HFFc6 (cell line): ENCODE results near the gene NAPSA. TPM values are rescaled to one million over a fixed set of nuclear protein-coding genes. Genes with fewer than 3 reads are reported as not detected.
A peak's percentile ranks its signal among the peaks of the same experiment; 100 is the strongest.

Experiments used
- DNase-seq: peaks from one replicate; pipeline ENCODE4 v3.0.0-alpha.2; 2018
- H3K27ac Mint-ChIP-seq: 2 replicates; pipeline ENCODE4 v1.8.0; 2020; ENCODE audit warnings: mild to moderate bottlenecking, mixed read lengths
- H3K27me3 Mint-ChIP-seq: 2 replicates; pipeline ENCODE4 v1.8.0; 2021; ENCODE audit warnings: mild to moderate bottlenecking, moderate library complexity, mixed read lengths; ENCODE audit not compliant: insufficient read depth
- H3K36me3 Mint-ChIP-seq: 2 replicates; pipeline ENCODE4 v1.8.0; 2021; ENCODE audit warnings: low read depth, mixed read lengths
- H3K4me1 Mint-ChIP-seq: 2 replicates; pipeline ENCODE4 v1.8.0; 2020; ENCODE audit warnings: low read depth, mixed read lengths
- H3K4me3 Mint-ChIP-seq: 2 replicates; pipeline ENCODE4 v1.8.0; 2020; ENCODE audit warnings: mild to moderate bottlenecking, moderate library complexity, mixed read lengths
- H3K9me3 Mint-ChIP-seq: 2 replicates; pipeline ENCODE4 v1.8.0; 2020; ENCODE audit warnings: mild to moderate bottlenecking, mixed read lengths
- total RNA-seq, 6 experiments: library from RNA; stranded (reverse); fragmentation: NEBNext Ultra II Directional; extraction: Animal tissue kit (Norgen Biotek cat#: 25700); gene quantifications; 2 replicates in 1 of 6; 3 replicates in 5 of 6; pipeline ENCODE4 v1.2.3, GENCODE V29; 2021
- TF ChIP-seq, protein P1 (sequence below): fragments of 200-600 bp; sonication (generic); IDR thresholded peaks from 2 replicates; pipeline ENCODE4 v1.5.0; 2021; ENCODE audit warnings: antibody characterized with exemption, mild to moderate bottlenecking

The NAPSA gene
- total RNA-seq, 6 experiments from 2014 or later: 0.12 to 0.66 (median 0.41) TPM; not detected in 2

DNA sequence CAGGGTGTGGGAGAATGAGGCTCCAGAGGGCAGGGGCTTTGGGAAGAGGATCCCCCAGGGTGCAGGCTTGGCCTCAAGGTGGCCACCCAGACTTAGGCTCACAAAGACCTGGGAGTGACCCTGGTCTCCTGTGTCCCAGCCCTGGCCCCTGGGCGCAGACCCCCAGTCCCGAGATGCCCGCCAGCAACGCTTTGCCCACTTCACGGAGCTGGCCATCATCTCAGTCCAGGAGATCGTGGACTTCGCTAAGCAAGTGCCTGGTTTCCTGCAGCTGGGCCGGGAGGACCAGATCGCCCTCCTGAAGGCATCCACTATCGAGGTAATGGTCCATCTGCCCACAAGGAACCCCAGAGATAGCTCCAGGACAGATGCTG lies 13.4 kb upstream of the NAPSA start:
- H3K4me3 Mint-ChIP-seq: no peak overlapping the region
- no peak for DNase-seq
- TF ChIP-seq, protein P1, sequence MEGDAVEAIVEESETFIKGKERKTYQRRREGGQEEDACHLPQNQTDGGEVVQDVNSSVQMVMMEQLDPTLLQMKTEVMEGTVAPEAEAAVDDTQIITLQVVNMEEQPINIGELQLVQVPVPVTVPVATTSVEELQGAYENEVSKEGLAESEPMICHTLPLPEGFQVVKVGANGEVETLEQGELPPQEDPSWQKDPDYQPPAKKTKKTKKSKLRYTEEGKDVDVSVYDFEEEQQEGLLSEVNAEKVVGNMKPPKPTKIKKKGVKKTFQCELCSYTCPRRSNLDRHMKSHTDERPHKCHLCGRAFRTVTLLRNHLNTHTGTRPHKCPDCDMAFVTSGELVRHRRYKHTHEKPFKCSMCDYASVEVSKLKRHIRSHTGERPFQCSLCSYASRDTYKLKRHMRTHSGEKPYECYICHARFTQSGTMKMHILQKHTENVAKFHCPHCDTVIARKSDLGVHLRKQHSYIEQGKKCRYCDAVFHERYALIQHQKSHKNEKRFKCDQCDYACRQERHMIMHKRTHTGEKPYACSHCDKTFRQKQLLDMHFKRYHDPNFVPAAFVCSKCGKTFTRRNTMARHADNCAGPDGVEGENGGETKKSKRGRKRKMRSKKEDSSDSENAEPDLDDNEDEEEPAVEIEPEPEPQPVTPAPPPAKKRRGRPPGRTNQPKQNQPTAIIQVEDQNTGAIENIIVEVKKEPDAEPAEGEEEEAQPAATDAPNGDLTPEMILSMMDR: no peak
- peaks cover 9% of the 10 kb centered on the region for H3K4me1 Mint-ChIP-seq
- H3K27me3 Mint-ChIP-seq: peaks cover 4% of the 10 kb centered on the region
- H3K36me3 Mint-ChIP-seq: peaks cover 20% of the 10 kb centered on the region
- H3K9me3 Mint-ChIP-seq: no peaks in the 10 kb centered on the region
- H3K27ac Mint-ChIP-seq: no peak overlapping the region

DNA sequence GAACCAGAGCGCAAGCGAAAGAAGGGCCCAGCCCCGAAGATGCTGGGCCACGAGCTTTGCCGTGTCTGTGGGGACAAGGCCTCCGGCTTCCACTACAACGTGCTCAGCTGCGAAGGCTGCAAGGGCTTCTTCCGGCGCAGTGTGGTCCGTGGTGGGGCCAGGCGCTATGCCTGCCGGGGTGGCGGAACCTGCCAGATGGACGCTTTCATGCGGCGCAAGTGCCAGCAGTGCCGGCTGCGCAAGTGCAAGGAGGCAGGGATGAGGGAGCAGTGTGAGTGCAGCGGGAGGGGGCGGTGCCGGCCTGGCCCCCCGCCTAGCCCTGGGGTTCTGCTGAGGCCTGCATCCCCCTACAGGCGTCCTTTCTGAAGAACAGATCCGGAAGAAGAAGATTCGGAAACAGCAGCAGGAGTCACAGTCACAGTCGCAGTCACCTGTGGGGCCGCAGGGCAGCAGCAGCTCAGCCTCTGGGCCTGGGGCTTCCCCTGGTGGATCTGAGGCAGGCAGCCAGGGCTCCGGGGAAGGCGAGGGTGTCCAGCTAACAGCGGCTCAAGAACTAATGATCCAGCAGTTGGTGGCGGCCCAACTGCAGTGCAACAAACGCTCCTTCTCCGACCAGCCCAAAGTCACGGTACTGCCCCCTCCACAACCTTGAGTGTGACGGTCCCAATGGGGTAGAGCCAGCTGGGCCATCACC lies 12.9 kb upstream of the NAPSA start:
- Mint-ChIP-seq H3K4me3 (no peak overlapping the region), H3K36me3 (peaks cover 20% of the 10 kb centered on the region), H3K27ac (no peak overlapping the region), H3K27me3 (peaks cover 3% of the 10 kb centered on the region), H3K4me1 (peaks cover 3% of the 10 kb centered on the region), H3K9me3 (no peaks in the 10 kb centered on the region)
- no peak for DNase-seq
- TF ChIP-seq, protein P1: no peak

DNA sequence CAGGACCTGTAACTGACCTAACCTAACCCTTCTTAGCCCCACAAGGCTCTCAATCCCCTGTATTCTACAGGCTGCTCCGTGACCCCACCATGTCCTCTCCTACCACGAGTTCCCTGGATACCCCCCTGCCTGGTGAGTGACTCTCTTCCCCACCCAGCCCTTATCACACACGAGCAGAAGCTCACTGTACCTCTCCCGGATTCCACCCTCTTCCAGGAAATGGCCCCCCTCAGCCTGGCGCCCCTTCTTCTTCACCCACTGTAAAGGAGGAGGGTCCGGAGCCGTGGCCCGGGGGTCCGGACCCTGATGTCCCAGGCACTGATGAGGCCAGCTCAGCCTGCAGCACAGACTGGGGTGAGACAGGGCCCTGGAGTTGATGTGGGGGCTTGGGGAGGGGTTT lies 12.1 kb upstream of the NAPSA start:
- Mint-ChIP-seq H3K9me3 (no peaks in the 10 kb centered on the region), H3K36me3 (peaks cover 20% of the 10 kb centered on the region), H3K4me3 (no peak overlapping the region), H3K4me1 (no peaks in the 10 kb centered on the region; the same call in 1 of the 2 replicates), H3K27ac (no peak overlapping the region), H3K27me3 (peaks cover 3% of the 10 kb centered on the region)
- TF ChIP-seq, protein P1: no peak
- no peak for DNase-seq

DNA sequence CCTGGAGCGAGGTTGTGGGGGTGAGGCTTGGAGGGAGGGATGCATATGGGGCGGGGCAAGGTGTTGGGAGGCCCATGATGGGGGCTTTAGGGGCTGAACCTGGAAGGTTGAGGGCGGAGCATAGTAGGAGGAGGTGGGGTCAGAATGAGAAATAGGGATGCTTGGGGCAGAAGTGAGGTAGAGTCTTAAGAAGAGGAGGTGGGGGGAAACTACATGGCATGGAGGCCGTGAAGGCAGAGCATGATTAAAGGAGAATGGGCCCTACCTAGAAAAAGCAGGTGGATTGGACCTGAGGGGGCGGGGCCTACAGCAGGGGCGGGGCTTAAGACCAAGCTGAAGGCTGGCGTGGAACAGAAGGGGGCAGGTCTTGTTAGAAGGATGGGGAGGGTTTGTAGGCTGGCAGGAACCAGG lies 11.6 kb upstream of the NAPSA start:
- Mint-ChIP-seq H3K4me1 (no peaks in the 10 kb centered on the region; the same call in 1 of the 2 replicates), H3K27me3 (peaks cover 3% of the 10 kb centered on the region), H3K9me3 (no peaks in the 10 kb centered on the region), H3K36me3 (peaks cover 20% of the 10 kb centered on the region), H3K27ac (no peak overlapping the region), H3K4me3 (peak overlapping the region; percentile 99)
- TF ChIP-seq, protein P1: no peak
- DNase-seq: no peak

DNA sequence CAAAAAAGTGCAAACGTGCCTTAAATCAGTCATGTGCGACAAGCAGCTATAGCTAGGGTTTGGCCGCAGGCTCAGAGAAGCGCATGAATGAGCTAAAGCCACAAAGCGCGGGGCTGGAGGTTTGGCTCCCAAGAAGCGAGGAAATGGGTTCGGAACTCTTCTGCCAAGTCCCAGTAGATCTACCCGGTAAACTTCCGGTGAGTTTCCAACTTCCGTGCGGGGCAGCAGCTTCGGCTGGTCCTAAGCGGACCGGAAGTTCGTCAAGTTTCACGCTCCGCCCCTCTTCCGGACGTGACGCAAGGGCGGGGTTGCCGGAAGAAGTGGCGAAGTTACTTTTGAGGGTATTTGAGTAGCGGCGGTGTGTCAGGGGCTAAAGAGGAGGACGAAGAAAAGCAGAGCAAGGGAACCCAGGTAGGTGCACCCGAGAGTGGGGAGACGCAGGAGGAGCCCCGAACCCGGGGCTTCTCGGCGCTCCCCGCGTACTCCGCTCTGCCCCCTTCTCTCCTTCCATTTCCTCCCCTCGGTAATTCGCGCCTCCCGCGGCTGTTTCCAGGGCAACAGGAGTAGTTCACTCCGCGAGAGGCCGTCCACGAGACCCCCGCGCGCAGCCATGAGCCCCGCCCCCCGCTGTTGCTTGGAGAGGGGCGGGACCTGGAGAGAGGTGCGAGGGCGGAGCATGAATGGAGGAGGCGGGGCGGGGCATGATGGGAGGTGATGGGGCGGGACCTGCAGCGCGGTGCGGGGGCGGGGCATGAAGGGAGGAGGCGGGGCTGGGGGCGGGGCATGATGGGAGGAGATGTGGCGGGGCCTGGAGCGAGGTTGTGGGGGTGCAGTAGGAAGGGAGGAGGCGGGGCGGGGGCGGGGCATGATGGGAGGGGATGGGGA lies 11.0 kb upstream of the NAPSA start, which contains the start of gene NR1H2:
NR1H2 (plus strand) TSS at position 292 of the 885 bp plus-strand sequence. CDS start 1,149 bp downstream, outside the sequence.
- Mint-ChIP-seq H3K27me3 (peaks cover 3% of the 10 kb centered on the region), H3K4me1 (no peaks in the 10 kb centered on the region; the same call in 1 of the 2 replicates), H3K9me3 (no peaks in the 10 kb centered on the region), H3K27ac (peak within 1 kb of the TSS; percentile 100), H3K36me3 (peaks cover 20% of the 10 kb centered on the region), H3K4me3 (peak within 1 kb of the TSS; percentile 99)
- DNase-seq: peak; percentile 96
- TF ChIP-seq, protein P1: no peak
